ENCODE data around the gene HTRA3.

Gene HTRA3

GRCh38 chr4:8293131-8293975, 23.8 kb downstream of the HTRA3 start:
- DNase-seq (ENCODE audit: low read depth) = no peak

GRCh38 chr4:8294036-8294435, 24.5 kb downstream of the HTRA3 start:
- no peak for DNase-seq (ENCODE audit: low read depth)

DNA sequence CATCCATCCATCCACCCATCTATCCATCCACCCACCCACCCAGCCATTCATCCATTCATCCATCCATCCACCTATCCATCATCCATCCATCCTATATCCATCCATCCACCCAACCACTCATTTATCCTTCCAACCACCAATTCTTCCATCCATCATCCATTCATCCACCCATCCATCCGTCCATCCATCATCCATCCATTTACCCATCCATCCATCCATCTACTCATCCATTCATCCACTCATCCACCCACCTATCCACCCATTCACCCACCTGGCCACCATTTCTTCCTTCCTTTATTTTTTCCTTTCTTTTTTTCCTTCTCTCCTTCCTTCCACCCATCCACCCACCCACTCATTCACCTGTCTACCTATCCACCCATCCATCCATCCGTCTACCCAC, 25.2 kb downstream of the HTRA3 start:
- no peak for DNase-seq (ENCODE audit: low read depth)

DNA sequence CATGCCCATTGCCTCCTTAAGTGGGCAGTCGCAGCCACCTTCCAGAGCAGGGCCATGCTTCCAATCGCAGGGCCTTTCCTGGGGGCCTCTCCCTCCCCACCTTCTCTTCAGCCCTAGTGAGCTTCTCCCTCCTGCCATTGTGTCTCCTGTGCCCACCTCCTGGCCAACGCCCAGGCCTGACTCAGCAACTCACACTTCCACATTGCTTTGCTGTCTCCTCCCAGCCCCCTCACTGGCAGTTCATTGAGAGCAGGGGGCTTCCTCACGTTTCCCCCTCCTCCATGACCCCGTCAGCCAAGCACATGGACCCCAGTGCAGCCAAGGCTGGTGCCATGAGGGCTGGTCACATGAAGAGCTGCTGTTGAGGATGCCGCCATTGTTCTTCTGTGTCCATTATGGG, 25.9 kb downstream of the HTRA3 start:
- no peak for DNase-seq (ENCODE audit: low read depth)

GRCh38 chr4:8296491-8296890, 26.9 kb downstream of the HTRA3 start:
- DNase-seq (ENCODE audit: low read depth) = no peak

DNA sequence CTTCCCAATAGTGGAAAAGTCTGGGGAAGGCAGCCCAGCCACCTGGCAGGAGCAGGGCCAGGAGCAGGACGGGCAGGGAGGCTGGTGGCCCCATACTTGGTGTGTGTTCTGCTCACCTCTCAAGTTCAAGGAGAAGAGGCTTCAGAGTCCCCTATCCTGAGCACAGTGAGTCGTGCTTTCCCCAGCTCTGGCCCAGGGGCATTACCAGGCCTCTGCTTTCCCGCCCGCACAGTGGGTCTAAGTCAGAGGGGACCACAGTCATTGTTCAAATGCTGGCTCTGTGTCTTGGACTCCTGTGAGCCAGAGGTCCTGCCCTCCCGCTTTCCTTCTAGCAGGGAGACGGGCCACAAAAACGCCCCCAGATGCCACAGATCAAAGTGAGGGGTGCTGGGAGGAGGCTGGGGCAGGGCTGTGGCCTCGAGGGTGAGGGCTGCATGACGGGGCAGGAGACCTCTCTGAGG, 27.6 kb downstream of the HTRA3 start:
- DNase-seq (ENCODE audit: low read depth) = no peak

DNA sequence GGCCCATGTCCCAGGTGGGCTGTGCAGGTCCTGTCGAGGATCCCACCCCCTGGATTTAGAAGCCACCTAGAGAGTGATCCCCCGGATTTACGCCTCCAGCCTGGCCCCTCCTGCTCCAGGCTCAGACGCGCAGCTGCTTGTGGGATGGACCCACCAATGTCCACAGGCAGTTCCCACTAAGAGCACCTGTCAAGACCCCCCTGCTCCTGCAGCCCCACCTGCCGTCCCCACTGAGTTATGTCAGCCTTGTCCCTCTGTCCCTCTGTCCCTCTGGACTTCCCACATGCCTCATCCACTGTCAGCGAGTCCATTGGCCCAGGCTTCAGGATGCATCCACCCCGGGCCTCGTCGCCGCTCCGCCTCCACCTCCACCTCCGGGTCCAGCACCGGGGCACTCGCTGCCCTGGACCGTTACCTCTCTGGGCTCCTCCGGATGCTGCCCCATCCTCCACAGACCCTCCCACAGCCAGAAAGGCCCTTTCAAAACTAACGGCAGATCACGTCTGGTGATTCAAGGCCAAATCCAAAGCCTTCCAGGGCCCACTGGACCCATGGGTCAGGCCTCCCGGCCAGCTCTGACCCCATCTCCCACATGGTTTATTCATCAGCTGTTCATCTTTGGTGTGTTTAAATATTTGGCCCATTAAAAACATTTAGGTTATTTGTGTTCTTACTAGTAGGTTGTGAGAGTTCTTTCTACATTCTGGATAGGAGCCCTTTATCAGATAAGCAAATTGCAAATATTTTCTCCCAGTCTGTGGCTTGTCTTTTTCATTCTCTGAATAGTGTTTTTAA, 28.3 kb downstream of the HTRA3 start:
- no peak for DNase-seq (ENCODE audit: low read depth)

DNA sequence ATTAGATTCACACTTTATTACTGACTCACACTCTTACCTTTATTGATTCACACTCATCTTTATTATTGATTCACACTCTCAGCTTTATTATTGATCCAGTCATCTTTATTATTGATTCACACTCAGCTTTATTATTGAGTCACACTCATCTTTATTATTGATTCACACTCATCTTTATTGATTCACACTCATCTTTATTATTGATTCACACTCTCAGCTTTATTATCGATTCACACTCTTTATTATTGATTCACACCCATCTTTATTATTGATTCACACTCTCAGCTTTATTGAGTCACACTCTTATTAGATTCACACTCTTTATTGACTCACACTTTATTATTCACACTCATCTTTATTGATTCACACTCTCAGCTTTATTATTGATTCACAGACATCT, 31.3 kb downstream of the HTRA3 start:
- no peak for DNase-seq (ENCODE audit: low read depth)

- no peak for DNase-seq (ENCODE audit: low read depth)
These were observed 32.5 kb downstream of the HTRA3 start for GRCh38 chr4:8301851-8302730.

DNA sequence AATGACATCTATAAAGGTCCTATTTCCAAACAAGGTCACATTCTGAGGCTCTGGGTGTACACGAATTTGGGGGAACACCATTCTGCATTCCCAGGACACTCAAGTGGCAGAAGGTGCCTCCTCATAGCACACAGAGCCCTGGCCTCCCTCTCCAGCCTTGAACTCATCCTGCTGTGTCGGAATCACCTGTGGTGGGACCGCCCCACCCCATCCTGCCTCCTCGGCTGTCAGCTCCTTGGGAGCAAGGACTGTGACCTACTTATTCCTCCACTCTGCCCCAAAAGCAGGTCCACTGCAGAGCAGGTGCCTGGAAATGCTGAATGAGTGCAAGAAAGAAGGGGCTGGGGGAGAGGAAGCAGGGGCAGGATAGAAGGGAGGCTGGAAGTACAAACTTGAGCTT, 33.5 kb downstream of the HTRA3 start:
- no peak for DNase-seq (ENCODE audit: low read depth)

GRCh38 chr4:8303485-8304281, 34.1 kb downstream of the HTRA3 start:
- DNase-seq (ENCODE audit: low read depth) = no peak

- no peak for DNase-seq (ENCODE audit: low read depth)
These were observed 35.5 kb downstream of the HTRA3 start for GRCh38 chr4:8304827-8305695.

DNA sequence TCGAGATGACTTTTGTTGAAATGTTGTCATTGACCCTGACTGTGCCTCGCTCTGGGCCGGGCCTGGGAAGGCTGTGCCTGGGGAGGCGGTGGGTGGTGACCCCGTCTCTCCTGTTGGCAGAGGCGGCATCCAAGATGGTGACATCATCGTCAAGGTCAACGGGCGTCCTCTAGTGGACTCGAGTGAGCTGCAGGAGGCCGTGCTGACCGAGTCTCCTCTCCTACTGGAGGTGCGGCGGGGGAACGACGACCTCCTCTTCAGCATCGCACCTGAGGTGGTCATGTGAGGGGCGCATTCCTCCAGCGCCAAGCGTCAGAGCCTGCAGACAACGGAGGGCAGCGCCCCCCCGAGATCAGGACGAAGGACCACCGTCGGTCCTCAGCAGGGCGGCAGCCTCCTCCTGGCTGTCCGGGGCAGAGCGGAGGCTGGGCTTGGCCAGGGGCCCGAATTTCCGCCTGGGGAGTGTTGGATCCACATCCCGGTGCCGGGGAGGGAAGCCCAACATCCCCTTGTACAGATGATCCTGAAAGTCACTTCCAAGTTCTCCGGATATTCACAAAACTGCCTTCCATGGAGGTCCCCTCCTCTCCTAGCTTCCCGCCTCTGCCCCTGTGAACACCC, 36.4 kb downstream of the HTRA3 start:
- DNase-seq (ENCODE audit: low read depth) = no peak

- DNase-seq (ENCODE audit: low read depth) = no peak
These were observed 37.0 kb downstream of the HTRA3 start for GRCh38 chr4:8306511-8307021.

GRCh38 chr4:8307121-8307520, 37.6 kb downstream of the HTRA3 start:
- no peak for DNase-seq (ENCODE audit: low read depth)

DNA sequence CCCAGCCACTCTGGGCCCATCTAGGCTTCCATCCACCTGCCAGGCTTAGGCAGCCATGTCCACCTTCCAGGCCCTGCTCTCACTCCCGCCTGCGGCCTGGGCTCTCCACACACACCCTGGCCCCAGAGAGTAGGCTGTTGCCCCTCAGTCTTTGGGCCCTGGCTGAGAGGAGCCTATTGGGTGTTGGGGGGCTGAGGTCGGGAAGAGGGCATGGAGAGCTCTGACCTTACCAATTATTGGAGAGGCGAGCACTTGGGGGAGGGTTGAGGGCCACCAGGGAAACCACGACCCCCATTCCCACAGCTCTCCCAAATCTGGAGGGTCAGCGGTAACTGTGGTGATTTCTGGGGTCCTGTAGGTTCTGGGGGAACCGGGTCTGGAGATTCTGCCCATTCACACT, 38.2 kb downstream of the HTRA3 start:
- DNase-seq (ENCODE audit: low read depth) = no peak

DNA sequence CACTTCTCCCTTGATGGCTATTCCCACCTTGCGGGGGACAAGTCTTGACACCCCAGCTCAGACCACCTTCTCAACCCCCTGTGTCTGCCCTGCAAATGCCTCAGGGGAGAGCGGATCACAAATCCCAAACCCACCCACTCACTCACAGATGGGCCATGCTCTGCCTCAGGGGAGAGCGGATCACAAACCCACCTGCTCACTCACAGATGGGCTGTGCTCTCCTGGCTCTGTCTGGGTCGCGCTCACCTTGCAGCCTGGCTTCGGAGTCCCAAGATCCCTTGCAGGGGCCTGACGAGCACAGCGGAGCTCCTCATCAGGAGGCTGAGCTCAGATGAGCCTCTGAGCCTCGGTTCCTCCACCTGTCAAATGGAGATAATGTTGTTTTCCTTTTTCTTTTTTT, 38.6 kb downstream of the HTRA3 start:
- DNase-seq (ENCODE audit: low read depth) = no peak

DNA sequence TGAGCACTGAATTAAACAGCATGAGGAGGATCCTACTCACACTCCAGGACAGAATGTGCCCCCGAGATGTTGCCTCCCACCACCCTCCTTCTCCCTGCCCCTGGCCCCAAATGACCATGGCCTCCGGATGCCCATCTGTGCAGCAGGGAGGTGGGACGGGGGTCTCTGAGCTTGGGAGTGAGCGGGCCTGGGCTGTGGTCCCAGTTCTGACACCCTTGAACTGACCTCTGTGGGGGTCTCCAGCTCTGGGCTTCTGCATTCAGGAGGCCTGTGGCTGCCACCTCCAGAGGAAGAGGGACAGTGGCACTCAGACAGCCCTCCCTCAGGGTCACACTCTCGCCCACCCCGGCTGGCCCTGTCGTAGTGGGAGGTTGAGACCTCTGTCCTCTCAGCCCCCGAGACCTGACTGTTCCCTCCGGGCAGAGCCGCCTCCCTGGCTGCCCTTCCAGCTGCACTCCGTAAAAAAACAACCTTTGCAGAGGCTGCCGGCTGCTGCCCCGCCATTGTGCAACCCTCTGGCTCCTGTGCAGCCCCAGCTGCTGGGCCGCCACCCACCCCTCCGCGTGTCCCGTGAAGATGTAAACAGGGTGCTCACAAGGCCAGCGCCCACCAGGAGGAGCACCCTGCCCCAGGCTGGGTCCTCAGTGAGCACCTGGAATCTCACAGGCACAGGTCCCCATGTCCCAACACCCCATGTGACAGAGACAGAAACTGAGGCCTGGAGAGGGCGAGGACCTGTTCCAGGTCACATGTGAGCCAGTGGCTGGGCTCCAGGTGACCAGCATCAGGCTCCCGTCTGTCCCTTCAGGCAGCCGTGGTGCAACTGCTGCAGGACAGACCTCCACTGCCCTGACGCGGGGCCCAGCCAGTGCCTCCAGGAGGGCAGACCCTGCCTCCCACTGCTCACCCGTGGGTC, 39.6 kb downstream of the HTRA3 start:
- no peak for DNase-seq (ENCODE audit: low read depth)

GRCh38 chr4:8310306-8310705, 40.8 kb downstream of the HTRA3 start:
- DNase-seq (ENCODE audit: low read depth) = no peak

Measured in stimulated activated CD8-positive, alpha-beta memory T cell treated with anti-CD3 and anti-CD28 coated beads, Interleukin-15, amount 100 ng/mL, for 24 hours (primary cell).